ENCODE data around the gene HAGH.
"Not testable (repeated sequence)": the region's sequence is repeated elsewhere in the genome, so short reads cannot be mapped to it uniquely, and the experiment has no call there.

The HAGH gene

GRCh38 chr16:1826691-1827573 is at the start of gene HAGH, which contains the start of gene FAHD1:
Gene HAGH, minus strand, starts transcription at chr16:1826825. Its CDS starts 38 bp downstream, at chr16:1826787.
Gene FAHD1, plus strand, starts transcription at chr16:1827206. Its CDS starts 33 bp downstream, at chr16:1827239.
- DNase-seq (ENCODE audit: low spot score): peak; percentile 86

GRCh38 chr16:1876066-1876465 is 49.4 kb upstream of the HAGH start:
- DNase-seq (ENCODE audit: low spot score): not testable (repeated sequence)

- DNase-seq (ENCODE audit: low spot score): no peak
Observed at GRCh38 chr16:1874854-1875253, 48.2 kb upstream of the HAGH start.

- no peak for DNase-seq (ENCODE audit: low spot score)
Observed at GRCh38 chr16:1871974-1872635, 45.5 kb upstream of the HAGH start, which contains the start of gene MEIOB. Gene MEIOB, minus strand, starts transcription at chr16:1872164. Its CDS starts 3,989 bp downstream, at chr16:1868175.

- no peak for DNase-seq (ENCODE audit: low spot score)
Observed at GRCh38 chr16:1870365-1871082, 43.9 kb upstream of the HAGH start.

GRCh38 chr16:1865902-1866690 is 39.5 kb upstream of the HAGH start:
- DNase-seq (ENCODE audit: low spot score): no peak

- peak; percentile 31 for DNase-seq (ENCODE audit: low spot score)
Observed at GRCh38 chr16:1863681-1864460, 37.2 kb upstream of the HAGH start.

GRCh38 chr16:1862394-1862793 is 35.8 kb upstream of the HAGH start:
- DNase-seq (ENCODE audit: low spot score): no peak

- DNase-seq (ENCODE audit: low spot score): no peak
Observed at GRCh38 chr16:1861730-1862129, 35.1 kb upstream of the HAGH start.

GRCh38 chr16:1859650-1860049 is 33.0 kb upstream of the HAGH start:
- no peak for DNase-seq (ENCODE audit: low spot score)

- DNase-seq (ENCODE audit: low spot score): no peak
Observed at GRCh38 chr16:1858189-1858865, 31.7 kb upstream of the HAGH start.

- DNase-seq (ENCODE audit: low spot score): no peak
Observed at GRCh38 chr16:1857433-1858097, 30.9 kb upstream of the HAGH start.

GRCh38 chr16:1851793-1852192 is 25.2 kb upstream of the HAGH start:
- no peak for DNase-seq (ENCODE audit: low spot score)

- DNase-seq (ENCODE audit: low spot score): no peak
Observed at GRCh38 chr16:1850981-1851380, 24.4 kb upstream of the HAGH start.

GRCh38 chr16:1846416-1846815 is 19.8 kb upstream of the HAGH start:
- DNase-seq (ENCODE audit: low spot score): no peak

- no peak for DNase-seq (ENCODE audit: low spot score)
Observed at GRCh38 chr16:1845985-1846384, 19.4 kb upstream of the HAGH start.

- no peak for DNase-seq (ENCODE audit: low spot score)
Observed at GRCh38 chr16:1839554-1839953, 12.9 kb upstream of the HAGH start.

- DNase-seq (ENCODE audit: low spot score): no peak
Observed at GRCh38 chr16:1834096-1834495, 7.5 kb upstream of the HAGH start.

- DNase-seq (ENCODE audit: low spot score): no peak
Observed at GRCh38 chr16:1832838-1833454, 6.3 kb upstream of the HAGH start.
